Mucosa of descending colon (tissue), 3 donors: ENCODE measurements around the gene BTBD1. TPM values are rescaled to one million over a fixed set of nuclear protein-coding genes. Genes with fewer than 3 reads are reported as not detected.

Source experiments
- ATAC-seq: fragments of 200-7000 bp; cut with Tn5 transposase; one replicate; pipeline ENCODE4 v1.9.1; 2020; ENCODE audit warnings: mild to moderate bottlenecking, moderate library complexity
- DNase-seq, 3 donors: peaks; one replicate each; pipeline ENCODE4 v3.0.0-alpha.2; 2020
- H3K36me3 ChIP-seq: fragments of 200-600 bp; one replicate; pipeline ENCODE4 v1.8.0; 2021; ENCODE audit warnings: low read depth, mild to moderate bottlenecking
- H3K4me1 ChIP-seq: fragments of 200-600 bp; one replicate; pipeline ENCODE4 v1.8.0; 2021; ENCODE audit warnings: low read depth, mild to moderate bottlenecking
- H3K4me3 ChIP-seq: fragments of 200-600 bp; one replicate; pipeline ENCODE4 v1.8.0; 2021; ENCODE audit warnings: mild to moderate bottlenecking
- H3K9me3 ChIP-seq: fragments of 200-600 bp; one replicate; pipeline ENCODE4 v1.8.0; 2021; ENCODE audit warnings: mild to moderate bottlenecking
- intact Hi-C, 2 donors: fragments of 100-400 bp; cut with DNase I in 1 of 2; cut with micrococcal nuclease in 1 of 2; formaldehyde crosslinking; loops; one replicate each; pipeline versions ENCODE4 v1.11.0 to v1.11.1; 2022; cut with DNase I, micrococcal nuclease
- total RNA-seq, 3 donors: library from RNA; stranded (reverse); fragmentation: NEBNext Ultra II Directional in 2 of 3; extraction: Animal tissue kit (Norgen Biotek cat#: 25700) in 2 of 3; gene quantifications; one replicate each; pipeline versions ENCODE4 v1.2.1 to v1.2.4, GENCODE V29; 2021 to 2023
- TF ChIP-seq, protein P1 (sequence below): fragments of 200-600 bp; IDR thresholded peaks from one replicate; pipeline ENCODE4 v1.8.0; 2022; ENCODE audit warnings: antibody characterized with exemption, mild to moderate bottlenecking
- donor health status: DM: no; HTN: no; CAD: no; lungs with moderate emphysema.
- donor health status: DM: no; HTN: no; CAD: no.
- donor health status: DM: no; HTN: yes; CAD: no.

The BTBD1 gene
- total RNA-seq, 3 donors from 2014 or later, result 50.9 to 57.8 (median 53.7) TPM

DNA sequence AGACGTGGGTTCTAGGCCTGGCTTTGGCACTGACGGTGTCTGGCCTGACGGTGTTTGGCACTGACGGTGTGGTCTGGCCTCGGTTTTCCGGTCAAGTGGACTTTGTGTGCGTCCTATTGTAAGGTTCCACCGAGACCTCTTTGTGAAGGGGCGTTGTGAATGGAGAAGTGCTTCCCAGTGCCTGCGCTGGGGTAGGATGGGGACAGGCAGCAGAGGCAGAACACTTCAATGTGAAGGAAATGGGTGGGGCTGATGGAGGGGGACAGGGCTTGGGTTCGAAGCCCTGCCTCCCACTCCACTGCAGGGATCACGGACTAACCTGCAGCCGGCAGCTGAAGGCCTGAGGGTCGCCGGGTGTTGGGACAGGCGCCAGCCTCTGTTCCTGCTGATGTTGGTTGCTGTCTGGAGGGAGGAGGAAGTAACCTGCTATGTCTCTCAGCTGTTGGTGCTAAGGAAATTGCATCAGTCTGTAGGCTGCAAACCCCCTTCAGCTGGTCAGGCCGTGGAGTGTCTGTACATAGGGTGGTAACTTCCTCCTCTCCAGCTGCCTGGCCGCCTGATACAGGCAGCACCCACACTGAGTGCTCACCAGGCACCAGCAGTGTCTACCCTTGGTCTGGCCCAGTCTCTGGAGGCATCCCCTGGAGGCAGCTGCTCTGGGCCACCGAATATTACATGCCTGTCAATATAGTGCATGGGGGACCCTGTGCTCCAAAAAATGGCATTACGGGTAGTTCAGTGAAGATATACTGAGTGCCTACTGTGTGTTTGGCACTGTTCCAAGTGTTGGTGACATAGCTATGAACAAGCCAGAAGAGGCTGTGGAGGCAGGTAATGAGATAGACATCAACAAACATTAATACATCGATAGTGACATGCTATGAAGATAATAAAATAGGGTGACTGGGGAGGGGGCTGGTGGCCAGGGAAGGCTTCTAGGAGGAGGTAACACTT is 41.5 kb upstream of the BTBD1 start:
- TF ChIP-seq, protein P1, sequence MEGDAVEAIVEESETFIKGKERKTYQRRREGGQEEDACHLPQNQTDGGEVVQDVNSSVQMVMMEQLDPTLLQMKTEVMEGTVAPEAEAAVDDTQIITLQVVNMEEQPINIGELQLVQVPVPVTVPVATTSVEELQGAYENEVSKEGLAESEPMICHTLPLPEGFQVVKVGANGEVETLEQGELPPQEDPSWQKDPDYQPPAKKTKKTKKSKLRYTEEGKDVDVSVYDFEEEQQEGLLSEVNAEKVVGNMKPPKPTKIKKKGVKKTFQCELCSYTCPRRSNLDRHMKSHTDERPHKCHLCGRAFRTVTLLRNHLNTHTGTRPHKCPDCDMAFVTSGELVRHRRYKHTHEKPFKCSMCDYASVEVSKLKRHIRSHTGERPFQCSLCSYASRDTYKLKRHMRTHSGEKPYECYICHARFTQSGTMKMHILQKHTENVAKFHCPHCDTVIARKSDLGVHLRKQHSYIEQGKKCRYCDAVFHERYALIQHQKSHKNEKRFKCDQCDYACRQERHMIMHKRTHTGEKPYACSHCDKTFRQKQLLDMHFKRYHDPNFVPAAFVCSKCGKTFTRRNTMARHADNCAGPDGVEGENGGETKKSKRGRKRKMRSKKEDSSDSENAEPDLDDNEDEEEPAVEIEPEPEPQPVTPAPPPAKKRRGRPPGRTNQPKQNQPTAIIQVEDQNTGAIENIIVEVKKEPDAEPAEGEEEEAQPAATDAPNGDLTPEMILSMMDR, result no peak
- Histone ChIP-seq H3K4me1 (peaks cover 5% of the 10 kb centered on the region), H3K36me3 (no peaks in the 10 kb centered on the region), H3K9me3 (no peaks in the 10 kb centered on the region), H3K4me3 (no peak overlapping the region)
- intact Hi-C loops, result no loop called here
- ATAC-seq (peak; percentile 76), DNase-seq (peak; percentile 25 to 67 (median 42))

DNA sequence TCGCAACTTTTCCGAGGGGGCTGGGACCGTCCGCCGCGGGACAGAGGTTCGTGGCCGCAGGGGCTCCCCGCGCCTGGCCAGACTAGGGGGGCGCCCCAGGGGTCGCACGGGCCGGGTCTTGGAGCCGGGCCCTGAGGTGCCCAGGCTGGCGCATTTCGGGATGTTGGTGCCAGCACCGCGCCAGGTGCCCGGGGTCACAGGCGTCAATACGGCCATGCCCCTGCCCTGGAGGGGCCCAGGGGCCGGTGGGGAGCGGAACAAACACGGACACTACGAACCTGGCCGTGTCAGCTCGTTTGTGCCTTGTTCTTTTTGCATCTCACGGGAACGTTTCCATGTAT is 40.8 kb upstream of the BTBD1 start:
- Histone ChIP-seq H3K4me3 (no peak overlapping the region), H3K36me3 (no peaks in the 10 kb centered on the region), H3K4me1 (peaks cover 5% of the 10 kb centered on the region), H3K9me3 (no peaks in the 10 kb centered on the region)
- intact Hi-C loops, result no loop called here
- TF ChIP-seq, protein P1, result no peak
- DNase-seq, result no peak
- no peak for ATAC-seq

DNA sequence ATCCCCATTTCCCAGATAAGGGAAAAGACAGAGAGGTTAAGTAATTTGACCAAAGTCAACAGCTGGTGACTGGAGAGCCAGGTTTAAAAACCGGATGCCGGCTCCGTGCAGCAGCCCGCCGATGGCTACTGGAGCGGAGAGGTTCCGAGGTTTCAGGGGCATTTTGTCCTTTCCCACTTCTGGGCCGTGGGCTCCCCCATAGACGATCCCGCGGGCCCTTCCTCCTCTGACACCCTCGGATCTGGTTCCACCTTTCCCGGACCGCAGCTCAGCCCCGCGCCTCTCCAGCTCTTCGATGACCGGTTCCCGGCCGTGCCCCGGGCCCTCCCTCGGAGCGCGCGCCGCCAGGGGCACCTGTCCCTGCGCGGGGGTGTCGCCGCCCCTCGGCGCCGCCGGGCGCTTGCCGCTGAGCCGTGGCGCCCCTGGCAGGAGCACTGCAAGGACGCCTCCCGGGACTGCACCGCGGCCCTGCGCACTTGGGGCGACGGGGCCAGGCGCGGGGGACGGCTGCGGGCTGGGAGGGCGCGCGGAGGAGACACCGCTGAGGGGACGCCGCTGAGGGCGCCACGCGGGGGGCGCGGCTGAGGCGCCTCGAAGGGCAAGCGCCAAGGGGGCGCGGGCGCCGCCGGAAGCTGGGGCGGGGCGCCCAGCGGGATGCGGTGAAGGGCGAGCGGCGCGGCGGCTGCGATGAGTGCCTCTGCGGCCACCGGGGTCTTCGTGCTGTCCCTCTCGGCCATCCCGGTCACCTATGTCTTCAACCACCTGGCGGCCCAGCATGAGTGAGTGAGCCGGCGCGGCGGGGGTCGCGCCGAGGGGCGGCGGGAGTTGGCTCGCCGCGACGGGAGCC is 40.2 kb upstream of the BTBD1 start, which contains the start of gene TM6SF1:
TM6SF1 (plus strand) TSS at position 652 of the 847 bp plus-strand sequence; CDS start at position 688, 36 bp downstream.
- DNase-seq, result peak in 2 of 3 donors; percentile 30 to 53
- H3K4me3 ChIP-seq, result no peak within 1 kb of the TSS

DNA sequence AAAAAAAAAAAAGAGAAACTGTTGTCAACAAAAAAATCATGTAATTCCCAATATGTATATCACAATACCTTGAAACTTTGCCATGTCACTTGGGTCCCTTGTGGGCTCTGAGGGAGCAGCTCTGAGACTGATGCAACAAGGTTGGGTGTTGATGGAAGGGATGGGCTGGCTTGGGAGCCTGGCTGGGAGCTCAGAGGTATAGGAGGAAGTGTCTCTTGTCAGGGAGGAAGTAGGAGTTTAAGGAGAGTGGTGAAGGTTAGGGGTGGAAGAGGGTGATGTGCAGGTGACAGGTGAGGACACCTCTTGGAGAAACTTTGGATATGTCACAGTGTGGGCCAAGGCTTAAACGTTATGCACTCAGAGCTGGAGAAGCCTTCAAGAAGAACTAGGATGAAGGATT is 38.4 kb upstream of the BTBD1 start:
- Histone ChIP-seq H3K9me3 (no peaks in the 10 kb centered on the region), H3K36me3 (no peaks in the 10 kb centered on the region), H3K4me1 (peaks cover 5% of the 10 kb centered on the region), H3K4me3 (no peak overlapping the region)
- DNase-seq, result no peak
- intact Hi-C loops, result no loop called here
- TF ChIP-seq, protein P1, result no peak
- ATAC-seq, result no peak

More for the DNA sequence above, 40.2 kb upstream of the BTBD1 start, which contains the start of gene TM6SF1:
- H3K4me1 ChIP-seq, result peaks cover 5% of the 10 kb centered on the region
- ATAC-seq, result peak; percentile 29
- TF ChIP-seq, protein P1, result no peak
- no peaks in the 10 kb centered on the region for H3K9me3 ChIP-seq
- intact Hi-C loops, result no loop called here
- H3K36me3 ChIP-seq, result no peaks in the 10 kb centered on the region

DNA sequence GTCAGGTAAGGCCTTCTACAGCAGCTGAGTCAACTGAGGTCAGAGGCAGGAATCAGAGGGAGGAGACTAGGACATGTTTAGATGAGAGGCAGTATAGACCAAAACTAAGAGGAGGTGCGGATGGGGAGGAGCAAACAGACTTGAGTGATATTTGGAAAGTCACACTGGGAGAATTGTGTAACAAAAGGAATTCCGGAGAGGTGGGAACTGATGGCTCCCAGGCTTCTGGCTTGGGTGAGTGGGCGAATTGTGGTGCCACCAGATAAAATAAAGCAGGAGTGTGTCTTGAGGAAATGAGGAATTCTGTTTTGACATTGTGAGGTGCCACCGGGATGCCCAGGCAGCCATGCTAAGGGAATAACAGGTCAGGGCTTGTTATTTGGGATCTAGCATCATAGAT is 37.1 kb upstream of the BTBD1 start:
- TF ChIP-seq, protein P1, result no peak
- Histone ChIP-seq H3K9me3 (no peaks in the 10 kb centered on the region), H3K4me1 (peaks cover 5% of the 10 kb centered on the region), H3K36me3 (no peaks in the 10 kb centered on the region), H3K4me3 (no peak overlapping the region)
- ATAC-seq (no peak), DNase-seq (no peak)
- intact Hi-C loops, result no loop called here
